D721Med (cell line): Measurements from ENCODE around the gene CD180.

ENCODE experiments used
- DNase-seq: peaks from one replicate; pipeline ENCODE4 v3.0.0; 2011; ENCODE audit warnings: low spot score; ENCODE audit not compliant: insufficient read length
- FAIRE-seq: peaks from 2 replicates; lab custom pipeline; 2011; peaks lifted over from hg19 to GRCh38; lab: Jason Lieb, UNC
- CTCF ChIP-seq: IDR thresholded peaks from 2 replicates; pipeline ENCODE4 v1.5.1; 2012; ENCODE audit warnings: mild to moderate bottlenecking, control low read depth; ENCODE audit not compliant: insufficient read depth; ENCODE audit errors: missing control alignments

CD180 gene

GRCh38 chr5:67222243-67223025, 25.8 kb upstream of the CD180 start:
- FAIRE-seq (no peak), DNase-seq (no peak)
- TF ChIP-seq CTCF, result no peak

DNA sequence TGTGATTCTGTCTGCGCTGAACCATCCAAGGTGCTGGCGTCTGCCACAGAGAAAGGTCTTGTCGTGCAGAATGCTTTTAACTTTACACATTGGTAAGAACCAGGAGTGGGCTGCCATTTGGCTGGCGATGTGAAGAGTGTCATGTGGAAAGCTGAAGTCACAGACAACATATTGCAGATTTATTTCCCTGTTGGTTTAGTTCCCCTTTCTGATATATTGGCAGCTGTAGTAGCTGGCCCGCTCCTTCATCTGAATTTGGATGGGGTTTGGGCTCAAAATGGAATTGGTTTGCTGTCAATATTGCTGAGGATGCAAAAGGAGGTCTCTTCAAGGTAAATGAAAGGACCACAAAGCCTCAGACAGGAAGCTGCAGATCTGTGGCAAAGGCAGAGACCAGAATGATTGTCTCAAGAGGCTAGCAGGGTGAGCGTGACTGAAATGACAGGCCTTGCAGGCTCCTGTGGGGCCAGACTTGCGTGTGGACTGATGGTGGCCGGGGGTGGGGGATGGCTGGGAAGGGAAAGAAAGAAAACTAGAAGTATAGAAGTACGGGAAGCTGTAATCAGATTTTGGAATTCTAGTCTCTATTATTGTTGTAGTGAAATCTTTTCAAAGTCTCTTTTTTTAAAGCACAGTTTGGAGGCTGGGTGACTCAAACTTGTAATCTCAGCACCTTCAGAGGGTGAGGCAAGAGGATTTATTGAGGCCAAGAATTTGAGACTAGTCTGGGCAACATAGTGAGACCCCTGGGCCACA, 25.1 kb upstream of the CD180 start:
- FAIRE-seq (no peak), DNase-seq (no peak)
- TF ChIP-seq CTCF, result no peak

GRCh38 chr5:67216564-67216963, 20.0 kb upstream of the CD180 start:
- no peak for FAIRE-seq
- TF ChIP-seq CTCF, result no peak
- DNase-seq, result no peak

- FAIRE-seq, result no peak
- DNase-seq, result no peak
- no peak for TF ChIP-seq CTCF
Measured at GRCh38 chr5:67215519-67216471, 19.2 kb upstream of the CD180 start.

- no peak for FAIRE-seq
- no peak for DNase-seq
- no peak for TF ChIP-seq CTCF
Measured at GRCh38 chr5:67214707-67215447, 18.3 kb upstream of the CD180 start.

DNA sequence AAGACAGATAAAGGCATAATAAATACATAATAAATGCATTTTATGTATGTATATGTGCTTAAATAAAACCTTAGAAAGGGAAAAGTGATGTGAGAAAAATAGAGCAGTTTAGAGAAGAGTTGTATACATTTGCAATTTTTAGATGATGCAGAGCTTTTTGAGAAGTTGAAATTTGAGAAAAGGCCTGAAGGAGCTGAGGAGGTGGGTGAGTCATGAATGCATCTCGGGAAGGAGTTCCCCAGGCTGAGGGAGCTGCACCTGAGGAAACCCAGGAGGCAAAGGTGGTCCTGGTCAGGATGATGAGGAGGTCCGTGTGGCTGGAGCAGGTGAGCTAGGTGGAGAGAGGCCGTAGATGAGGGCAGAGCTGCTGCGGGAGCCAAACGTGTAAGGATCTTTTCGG, 17.4 kb upstream of the CD180 start:
- DNase-seq (no peak), FAIRE-seq (no peak)
- no peak for TF ChIP-seq CTCF
